Osteocyte (in vitro differentiated cells): ENCODE measurements around the gene MOB3A. TPM values are rescaled to one million over a fixed set of nuclear protein-coding genes. Genes with fewer than 3 reads are reported as not detected.
"Not testable (repeated sequence)": the region's sequence is repeated elsewhere in the genome, so short reads cannot be mapped to it uniquely, and the experiment has no call there.

Experiments used
- DNase-seq: peaks from one replicate; pipeline ENCODE4 v3.0.0; 2021; ENCODE audit warnings: mixed read lengths; ENCODE audit not compliant: unreplicated experiment; ENCODE audit errors: extremely low spot score
- H3K27ac Mint-ChIP-seq: one replicate; pipeline ENCODE4 v1.8.0; 2021; ENCODE audit warnings: mild to moderate bottlenecking, mixed read lengths; ENCODE audit not compliant: unreplicated experiment
- H3K27me3 Mint-ChIP-seq: one replicate; pipeline ENCODE4 v1.8.0; 2021; ENCODE audit warnings: mixed read lengths; ENCODE audit not compliant: unreplicated experiment
- H3K36me3 Mint-ChIP-seq: one replicate; pipeline ENCODE4 v1.8.0; 2021; ENCODE audit warnings: mixed read lengths; ENCODE audit not compliant: unreplicated experiment
- H3K4me1 Mint-ChIP-seq: one replicate; pipeline ENCODE4 v1.8.0; 2021; ENCODE audit warnings: mixed read lengths; ENCODE audit not compliant: unreplicated experiment
- H3K4me3 Mint-ChIP-seq: one replicate; pipeline ENCODE4 v1.8.0; 2021; ENCODE audit warnings: mild to moderate bottlenecking, moderate library complexity, mixed read lengths; ENCODE audit not compliant: unreplicated experiment
- H3K9me3 Mint-ChIP-seq: one replicate; pipeline ENCODE4 v1.8.0; 2021; ENCODE audit warnings: mixed read lengths; ENCODE audit not compliant: unreplicated experiment
- CTCF ChIP-seq: fragments of 200-600 bp; sonication (generic); IDR thresholded peaks from 2 replicates; pipeline ENCODE4 v1.5.0; 2021; ENCODE audit warnings: antibody characterized with exemption, mild to moderate bottlenecking, moderate library complexity
- total RNA-seq: library from RNA; stranded (reverse); gene quantifications from 2 replicates; pipeline ENCODE4 v1.2.1, GENCODE V29; 2021

MOB3A gene
- total RNA-seq, 1 donor from 2014 or later: 50.6 TPM

GRCh38 chr19:2037651-2038255 is 58.4 kb downstream of the MOB3A start:
- TF ChIP-seq CTCF: no peak
- H3K36me3 Mint-ChIP-seq: peaks cover 5% of the 10 kb centered on the region
- H3K4me1 Mint-ChIP-seq: peaks cover 16% of the 10 kb centered on the region
- no peak overlapping the region for H3K4me3 Mint-ChIP-seq
- no peak overlapping the region for H3K27ac Mint-ChIP-seq
- DNase-seq: no peak
- no peaks in the 10 kb centered on the region for H3K27me3 Mint-ChIP-seq
- H3K9me3 Mint-ChIP-seq: no peaks in the 10 kb centered on the region

- Mint-ChIP-seq H3K36me3 (peaks cover 5% of the 10 kb centered on the region), H3K4me1 (peaks cover 29% of the 10 kb centered on the region), H3K27me3 (no peaks in the 10 kb centered on the region), H3K9me3 (no peaks in the 10 kb centered on the region), H3K4me3 (no peak overlapping the region), H3K27ac (no peak overlapping the region)
- no peak for TF ChIP-seq CTCF
- DNase-seq: no peak
Measured at GRCh38 chr19:2036424-2036823, 59.7 kb downstream of the MOB3A start.

DNA sequence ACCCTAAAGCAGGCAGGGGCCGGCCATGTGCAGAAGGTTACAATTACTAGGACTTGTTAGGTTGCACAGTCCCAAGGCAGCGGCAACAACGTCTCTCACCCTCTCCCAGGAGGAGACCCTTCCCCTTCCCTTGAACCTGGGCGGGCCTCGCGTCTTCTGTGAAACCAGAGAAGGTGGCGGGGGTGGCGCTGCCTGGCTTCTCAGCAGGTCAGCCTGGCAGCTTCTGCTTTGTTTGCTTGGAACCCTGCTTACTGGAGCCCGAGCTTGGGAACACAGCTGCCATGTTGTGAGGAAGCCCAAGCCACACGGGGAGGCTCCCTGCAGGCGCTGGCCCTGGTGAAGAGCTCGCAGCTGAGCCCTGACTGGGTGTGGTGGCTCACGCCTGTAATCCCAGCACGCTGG is 60.5 kb downstream of the MOB3A start:
- no peak for TF ChIP-seq CTCF
- no peaks in the 10 kb centered on the region for H3K27me3 Mint-ChIP-seq
- H3K9me3 Mint-ChIP-seq: no peaks in the 10 kb centered on the region
- peaks cover 23% of the 10 kb centered on the region for H3K4me1 Mint-ChIP-seq
- no peak overlapping the region for H3K27ac Mint-ChIP-seq
- no peak for DNase-seq
- H3K36me3 Mint-ChIP-seq: peaks cover 5% of the 10 kb centered on the region
- H3K4me3 Mint-ChIP-seq: no peak overlapping the region

GRCh38 chr19:2034729-2035589 is 61.2 kb downstream of the MOB3A start:
- H3K27me3 Mint-ChIP-seq: no peaks in the 10 kb centered on the region
- no peak for DNase-seq
- no peak for TF ChIP-seq CTCF

DNA sequence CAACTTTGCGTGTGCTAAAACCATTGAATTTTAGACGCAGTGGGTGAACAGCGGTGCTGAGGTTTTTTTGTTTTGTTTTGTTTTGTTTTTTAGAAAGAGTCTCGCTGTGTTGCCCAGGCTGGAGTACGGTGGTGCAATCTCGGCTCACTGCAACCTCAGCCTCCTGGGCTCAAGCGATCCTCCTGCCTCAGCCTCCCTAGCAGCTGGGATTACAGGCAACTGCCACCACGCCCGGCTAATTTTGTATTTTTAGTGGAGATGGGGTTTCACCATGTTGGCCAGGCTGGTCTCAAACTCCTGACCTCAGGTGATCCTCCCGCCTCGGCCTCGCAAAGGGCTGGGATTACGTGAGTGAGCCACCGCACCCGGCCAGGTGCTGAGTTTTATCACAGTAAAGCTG is 61.9 kb downstream of the MOB3A start:
- H3K27ac Mint-ChIP-seq, H3K27me3 Mint-ChIP-seq, H3K36me3 Mint-ChIP-seq, H3K4me3 Mint-ChIP-seq, DNase-seq, H3K9me3 Mint-ChIP-seq: not testable (repeated sequence)
- peaks cover 22% of the 10 kb centered on the region for H3K4me1 Mint-ChIP-seq

More at GRCh38 chr19:2034729-2035589, 61.2 kb downstream of the MOB3A start:
- H3K36me3 Mint-ChIP-seq: peaks cover 5% of the 10 kb centered on the region
- H3K4me3 Mint-ChIP-seq: no peak overlapping the region
- peaks cover 22% of the 10 kb centered on the region for H3K4me1 Mint-ChIP-seq
- H3K9me3 Mint-ChIP-seq: no peaks in the 10 kb centered on the region
- no peak overlapping the region for H3K27ac Mint-ChIP-seq
